GM23338 (cell line): ENCODE results near the gene ARR3. TPM values are rescaled to one million over a fixed set of nuclear protein-coding genes. Genes with fewer than 3 reads are reported as not detected.

Source experiments
- ATAC-seq: fragments of 200-7000 bp; cut with Tn5 transposase; 3 replicates; pipeline ENCODE4 v1.9.1; 2020
- DNase-seq: peaks from one replicate; pipeline ENCODE4 v3.0.0-alpha.2; 2015; ENCODE audit warnings: low spot score
- H2AFZ ChIP-seq: fragments of 200-600 bp; sonication (generic); 2 replicates; pipeline ENCODE4 v1.8.0; 2016; ENCODE audit warnings: antibody characterized with exemption, mild to moderate bottlenecking, moderate library complexity
- H3F3A ChIP-seq: fragments of 200-600 bp; sonication (generic); replicated peaks from 2 replicates; pipeline ENCODE4 v1.8.0; 2017; ENCODE audit warnings: antibody characterized with exemption, mixed run types, low read depth
- H3K27ac ChIP-seq: fragments of 200-600 bp; sonication (generic); 2 replicates; pipeline ENCODE4 v1.6.1; 2016; ENCODE audit warnings: low read depth
- H3K27me3 ChIP-seq: fragments of 200-600 bp; sonication (generic); 2 replicates; pipeline ENCODE4 v1.8.0; 2016; ENCODE audit warnings: mild to moderate bottlenecking, mixed run types, moderate library complexity; ENCODE audit not compliant: insufficient read depth
- H3K36me3 ChIP-seq: fragments of 200-600 bp; sonication (generic); 2 replicates; pipeline ENCODE4 v1.8.0; 2016; ENCODE audit warnings: mild to moderate bottlenecking; ENCODE audit not compliant: insufficient read depth
- H3K4me1 ChIP-seq: fragments of 200-600 bp; sonication (generic); 2 replicates; pipeline ENCODE4 v1.8.0; 2016; ENCODE audit warnings: mild to moderate bottlenecking, moderate library complexity; ENCODE audit not compliant: insufficient read depth
- H3K4me2 ChIP-seq: fragments of 200-600 bp; sonication (generic); 2 replicates; pipeline ENCODE4 v1.7.1; 2017; ENCODE audit warnings: mixed run types
- H3K4me3 ChIP-seq: fragments of 200-600 bp; sonication (generic); 2 replicates; pipeline ENCODE4 v1.6.1; 2016; ENCODE audit warnings: mixed run types
- H3K79me2 ChIP-seq: fragments of 200-600 bp; sonication (generic); replicated peaks from 2 replicates; pipeline ENCODE4 v1.8.0; 2017; ENCODE audit warnings: mild to moderate bottlenecking; ENCODE audit not compliant: insufficient read depth
- H3K9me2 ChIP-seq: fragments of 200-600 bp; sonication (generic); 2 replicates; pipeline ENCODE4 v1.8.0; 2017; ENCODE audit not compliant: insufficient read depth
- H4K20me1 ChIP-seq: fragments of 200-600 bp; sonication (generic); replicated peaks from 2 replicates; pipeline ENCODE4 v1.8.0; 2017; ENCODE audit warnings: mild to moderate bottlenecking; ENCODE audit not compliant: insufficient read depth
- H3K27ac Mint-ChIP-seq: 2 replicates; pipeline ENCODE4 v1.8.0; 2020; ENCODE audit warnings: inconsistent platforms, mild to moderate bottlenecking, moderate library complexity, mixed read lengths
- H3K27me3 Mint-ChIP-seq: 3 replicates; pipeline ENCODE4 v1.8.0; 2022; ENCODE audit warnings: low read depth, mild to moderate bottlenecking, moderate library complexity, mixed read lengths, inconsistent platforms; ENCODE audit not compliant: insufficient read depth, poor library complexity
- H3K36me3 Mint-ChIP-seq: 3 replicates; pipeline ENCODE4 v1.8.0; 2021; ENCODE audit warnings: low read depth, mild to moderate bottlenecking, inconsistent platforms, moderate library complexity, mixed read lengths
- H3K4me1 Mint-ChIP-seq: 3 replicates; pipeline ENCODE4 v1.8.0; 2020; ENCODE audit warnings: mild to moderate bottlenecking, inconsistent platforms, mixed read lengths
- H3K4me3 Mint-ChIP-seq: 3 replicates; pipeline ENCODE4 v1.8.0; 2021; ENCODE audit warnings: moderate library complexity, mild to moderate bottlenecking, inconsistent platforms, mixed read lengths
- H3K9me3 Mint-ChIP-seq: 3 replicates; pipeline ENCODE4 v1.8.0; 2020; ENCODE audit warnings: moderate library complexity, mild to moderate bottlenecking, inconsistent platforms, mixed read lengths
- CREB1 ChIP-seq: fragments of 250-450 bp; sonication (Bioruptor Pico); IDR thresholded peaks from 2 replicates; pipeline ENCODE4 v1.5.0; 2020; ENCODE audit warnings: low read depth, mild to moderate bottlenecking, moderate library complexity
- EZH2 ChIP-seq: fragments of 200-600 bp; sonication (generic); IDR thresholded peaks from one replicate; pipeline ENCODE4 v1.8.0; 2017; ENCODE audit warnings: antibody characterized with exemption, mild to moderate bottlenecking, low read depth; ENCODE audit not compliant: unreplicated experiment
- EZH2phosphoT487 ChIP-seq: fragments of 200-600 bp; sonication (generic); IDR thresholded peaks from one replicate; pipeline ENCODE4 v1.8.1; 2018; ENCODE audit warnings: antibody characterized with exemption; ENCODE audit not compliant: unreplicated experiment
- JUNB ChIP-seq: IDR thresholded peaks from one replicate; pipeline ENCODE4 v1.6.1; 2016; ENCODE audit warnings: antibody characterized with exemption; ENCODE audit not compliant: unreplicated experiment
- NANOG ChIP-seq: IDR thresholded peaks from 2 replicates; pipeline ENCODE4 v1.6.1; 2016; ENCODE audit warnings: antibody characterized with exemption, borderline replicate concordance
- POLR2AphosphoS5 ChIP-seq: IDR thresholded peaks from 2 replicates; pipeline ENCODE4 v1.6.1; 2016; ENCODE audit warnings: antibody characterized with exemption, low read depth
- STAT1 ChIP-seq: IDR thresholded peaks from one replicate; pipeline ENCODE4 v1.6.1; 2016; ENCODE audit warnings: antibody characterized with exemption; ENCODE audit not compliant: unreplicated experiment
- ZNF114 ChIP-seq: fragments of 250-450 bp; sonication (Bioruptor Pico); IDR thresholded peaks from 2 replicates; pipeline ENCODE4 v1.5.0; 2020; ENCODE audit warnings: mild to moderate bottlenecking, moderate library complexity
- ZNF331 ChIP-seq: fragments of 250-450 bp; sonication (Bioruptor Pico); IDR thresholded peaks from 2 replicates; pipeline ENCODE4 v1.5.0; 2020; ENCODE audit warnings: low read depth, mild to moderate bottlenecking, moderate library complexity
- polyA plus RNA-seq: library from polyadenylated mRNA; unstranded; fragments of >200 nt; fragmentation: Nextera tagmentation; extraction: Ambion mirVana; gene quantifications from 2 replicates; pipeline ENCODE4 v1.2.1, GENCODE V29; 2016
- total RNA-seq: library from RNA; depleted of rRNA; stranded (reverse); fragments of >200 nt; shearing (Covaris generic); gene quantifications from 2 replicates; pipeline ENCODE4 v1.2.3, GENCODE V29; 2014
- TF ChIP-seq, protein P1 (sequence below): IDR thresholded peaks from 2 replicates; pipeline ENCODE4 v1.6.1; 2016; ENCODE audit warnings: antibody characterized with exemption
- TF ChIP-seq, protein P2 (sequence below): IDR thresholded peaks from one replicate; pipeline ENCODE4 v1.6.1; 2018; ENCODE audit warnings: antibody characterized with exemption; ENCODE audit not compliant: unreplicated experiment
- TF ChIP-seq, protein P3 (sequence below), 2 experiments: fragments of 200-600 bp in 1 of 2; sonication (generic) in 1 of 2; conservative IDR thresholded peaks; 2 replicates each; pipeline versions ENCODE4 v1.5.1 to v1.6.1; 2016 to 2017; ENCODE audit warnings: antibody characterized with exemption in 2 of 2, low read depth in 2 of 2, mild to moderate bottlenecking in 2 of 2, moderate library complexity in 1 of 2
- TF ChIP-seq, protein P4 (sequence below): fragments of 250-450 bp; sonication (Bioruptor Pico); IDR thresholded peaks from 2 replicates; pipeline ENCODE4 v1.5.0; 2020; ENCODE audit warnings: mild to moderate bottlenecking, moderate library complexity

ARR3 gene
- total and polyA plus RNA-seq, 2 experiments from 2014 or later, result not detected

DNA sequence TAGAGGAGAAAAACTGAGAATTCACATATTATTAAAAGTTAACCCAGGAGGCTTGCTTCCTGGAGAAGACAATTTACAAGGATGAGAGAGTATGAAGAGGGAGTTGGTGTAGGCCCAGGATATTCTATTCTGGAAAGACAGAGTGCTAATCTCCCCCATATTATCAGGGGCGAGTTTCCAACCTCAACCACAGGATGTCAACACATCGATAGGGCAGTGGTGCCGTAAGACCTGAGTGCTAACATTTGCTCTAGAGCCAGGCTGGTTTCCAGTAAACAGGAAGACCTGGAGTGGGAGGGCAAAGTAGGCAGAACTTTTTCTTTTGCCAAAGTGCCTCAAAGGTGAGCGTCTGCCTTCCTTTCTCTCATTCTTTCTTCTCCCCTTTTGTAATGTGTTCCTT lies 36.5 kb upstream of the ARR3 start:
- H3K27me3 ChIP-seq, result no peaks in the 10 kb centered on the region
- TF ChIP-seq EZH2phosphoT487 (no peak), ZNF114 (CRISPR knock-in tag) (no peak), ZNF331 (CRISPR knock-in tag) (no peak), JUNB (no peak), POLR2AphosphoS5 (no peak), CREB1 (CRISPR knock-in tag) (no peak), EZH2 (no peak), NANOG (no peak), STAT1 (no peak)
- TF ChIP-seq, protein P1, sequence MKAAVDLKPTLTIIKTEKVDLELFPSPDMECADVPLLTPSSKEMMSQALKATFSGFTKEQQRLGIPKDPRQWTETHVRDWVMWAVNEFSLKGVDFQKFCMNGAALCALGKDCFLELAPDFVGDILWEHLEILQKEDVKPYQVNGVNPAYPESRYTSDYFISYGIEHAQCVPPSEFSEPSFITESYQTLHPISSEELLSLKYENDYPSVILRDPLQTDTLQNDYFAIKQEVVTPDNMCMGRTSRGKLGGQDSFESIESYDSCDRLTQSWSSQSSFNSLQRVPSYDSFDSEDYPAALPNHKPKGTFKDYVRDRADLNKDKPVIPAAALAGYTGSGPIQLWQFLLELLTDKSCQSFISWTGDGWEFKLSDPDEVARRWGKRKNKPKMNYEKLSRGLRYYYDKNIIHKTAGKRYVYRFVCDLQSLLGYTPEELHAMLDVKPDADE, result no peak
- TF ChIP-seq, protein P2, sequence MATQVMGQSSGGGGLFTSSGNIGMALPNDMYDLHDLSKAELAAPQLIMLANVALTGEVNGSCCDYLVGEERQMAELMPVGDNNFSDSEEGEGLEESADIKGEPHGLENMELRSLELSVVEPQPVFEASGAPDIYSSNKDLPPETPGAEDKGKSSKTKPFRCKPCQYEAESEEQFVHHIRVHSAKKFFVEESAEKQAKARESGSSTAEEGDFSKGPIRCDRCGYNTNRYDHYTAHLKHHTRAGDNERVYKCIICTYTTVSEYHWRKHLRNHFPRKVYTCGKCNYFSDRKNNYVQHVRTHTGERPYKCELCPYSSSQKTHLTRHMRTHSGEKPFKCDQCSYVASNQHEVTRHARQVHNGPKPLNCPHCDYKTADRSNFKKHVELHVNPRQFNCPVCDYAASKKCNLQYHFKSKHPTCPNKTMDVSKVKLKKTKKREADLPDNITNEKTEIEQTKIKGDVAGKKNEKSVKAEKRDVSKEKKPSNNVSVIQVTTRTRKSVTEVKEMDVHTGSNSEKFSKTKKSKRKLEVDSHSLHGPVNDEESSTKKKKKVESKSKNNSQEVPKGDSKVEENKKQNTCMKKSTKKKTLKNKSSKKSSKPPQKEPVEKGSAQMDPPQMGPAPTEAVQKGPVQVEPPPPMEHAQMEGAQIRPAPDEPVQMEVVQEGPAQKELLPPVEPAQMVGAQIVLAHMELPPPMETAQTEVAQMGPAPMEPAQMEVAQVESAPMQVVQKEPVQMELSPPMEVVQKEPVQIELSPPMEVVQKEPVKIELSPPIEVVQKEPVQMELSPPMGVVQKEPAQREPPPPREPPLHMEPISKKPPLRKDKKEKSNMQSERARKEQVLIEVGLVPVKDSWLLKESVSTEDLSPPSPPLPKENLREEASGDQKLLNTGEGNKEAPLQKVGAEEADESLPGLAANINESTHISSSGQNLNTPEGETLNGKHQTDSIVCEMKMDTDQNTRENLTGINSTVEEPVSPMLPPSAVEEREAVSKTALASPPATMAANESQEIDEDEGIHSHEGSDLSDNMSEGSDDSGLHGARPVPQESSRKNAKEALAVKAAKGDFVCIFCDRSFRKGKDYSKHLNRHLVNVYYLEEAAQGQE, result no peak
- TF ChIP-seq, protein P3, sequence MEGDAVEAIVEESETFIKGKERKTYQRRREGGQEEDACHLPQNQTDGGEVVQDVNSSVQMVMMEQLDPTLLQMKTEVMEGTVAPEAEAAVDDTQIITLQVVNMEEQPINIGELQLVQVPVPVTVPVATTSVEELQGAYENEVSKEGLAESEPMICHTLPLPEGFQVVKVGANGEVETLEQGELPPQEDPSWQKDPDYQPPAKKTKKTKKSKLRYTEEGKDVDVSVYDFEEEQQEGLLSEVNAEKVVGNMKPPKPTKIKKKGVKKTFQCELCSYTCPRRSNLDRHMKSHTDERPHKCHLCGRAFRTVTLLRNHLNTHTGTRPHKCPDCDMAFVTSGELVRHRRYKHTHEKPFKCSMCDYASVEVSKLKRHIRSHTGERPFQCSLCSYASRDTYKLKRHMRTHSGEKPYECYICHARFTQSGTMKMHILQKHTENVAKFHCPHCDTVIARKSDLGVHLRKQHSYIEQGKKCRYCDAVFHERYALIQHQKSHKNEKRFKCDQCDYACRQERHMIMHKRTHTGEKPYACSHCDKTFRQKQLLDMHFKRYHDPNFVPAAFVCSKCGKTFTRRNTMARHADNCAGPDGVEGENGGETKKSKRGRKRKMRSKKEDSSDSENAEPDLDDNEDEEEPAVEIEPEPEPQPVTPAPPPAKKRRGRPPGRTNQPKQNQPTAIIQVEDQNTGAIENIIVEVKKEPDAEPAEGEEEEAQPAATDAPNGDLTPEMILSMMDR (conservative IDR thresholded peaks at IDR 0.05; ENCODE audit: low read depth in 2 of 2), result no peak
- TF ChIP-seq, protein P4, sequence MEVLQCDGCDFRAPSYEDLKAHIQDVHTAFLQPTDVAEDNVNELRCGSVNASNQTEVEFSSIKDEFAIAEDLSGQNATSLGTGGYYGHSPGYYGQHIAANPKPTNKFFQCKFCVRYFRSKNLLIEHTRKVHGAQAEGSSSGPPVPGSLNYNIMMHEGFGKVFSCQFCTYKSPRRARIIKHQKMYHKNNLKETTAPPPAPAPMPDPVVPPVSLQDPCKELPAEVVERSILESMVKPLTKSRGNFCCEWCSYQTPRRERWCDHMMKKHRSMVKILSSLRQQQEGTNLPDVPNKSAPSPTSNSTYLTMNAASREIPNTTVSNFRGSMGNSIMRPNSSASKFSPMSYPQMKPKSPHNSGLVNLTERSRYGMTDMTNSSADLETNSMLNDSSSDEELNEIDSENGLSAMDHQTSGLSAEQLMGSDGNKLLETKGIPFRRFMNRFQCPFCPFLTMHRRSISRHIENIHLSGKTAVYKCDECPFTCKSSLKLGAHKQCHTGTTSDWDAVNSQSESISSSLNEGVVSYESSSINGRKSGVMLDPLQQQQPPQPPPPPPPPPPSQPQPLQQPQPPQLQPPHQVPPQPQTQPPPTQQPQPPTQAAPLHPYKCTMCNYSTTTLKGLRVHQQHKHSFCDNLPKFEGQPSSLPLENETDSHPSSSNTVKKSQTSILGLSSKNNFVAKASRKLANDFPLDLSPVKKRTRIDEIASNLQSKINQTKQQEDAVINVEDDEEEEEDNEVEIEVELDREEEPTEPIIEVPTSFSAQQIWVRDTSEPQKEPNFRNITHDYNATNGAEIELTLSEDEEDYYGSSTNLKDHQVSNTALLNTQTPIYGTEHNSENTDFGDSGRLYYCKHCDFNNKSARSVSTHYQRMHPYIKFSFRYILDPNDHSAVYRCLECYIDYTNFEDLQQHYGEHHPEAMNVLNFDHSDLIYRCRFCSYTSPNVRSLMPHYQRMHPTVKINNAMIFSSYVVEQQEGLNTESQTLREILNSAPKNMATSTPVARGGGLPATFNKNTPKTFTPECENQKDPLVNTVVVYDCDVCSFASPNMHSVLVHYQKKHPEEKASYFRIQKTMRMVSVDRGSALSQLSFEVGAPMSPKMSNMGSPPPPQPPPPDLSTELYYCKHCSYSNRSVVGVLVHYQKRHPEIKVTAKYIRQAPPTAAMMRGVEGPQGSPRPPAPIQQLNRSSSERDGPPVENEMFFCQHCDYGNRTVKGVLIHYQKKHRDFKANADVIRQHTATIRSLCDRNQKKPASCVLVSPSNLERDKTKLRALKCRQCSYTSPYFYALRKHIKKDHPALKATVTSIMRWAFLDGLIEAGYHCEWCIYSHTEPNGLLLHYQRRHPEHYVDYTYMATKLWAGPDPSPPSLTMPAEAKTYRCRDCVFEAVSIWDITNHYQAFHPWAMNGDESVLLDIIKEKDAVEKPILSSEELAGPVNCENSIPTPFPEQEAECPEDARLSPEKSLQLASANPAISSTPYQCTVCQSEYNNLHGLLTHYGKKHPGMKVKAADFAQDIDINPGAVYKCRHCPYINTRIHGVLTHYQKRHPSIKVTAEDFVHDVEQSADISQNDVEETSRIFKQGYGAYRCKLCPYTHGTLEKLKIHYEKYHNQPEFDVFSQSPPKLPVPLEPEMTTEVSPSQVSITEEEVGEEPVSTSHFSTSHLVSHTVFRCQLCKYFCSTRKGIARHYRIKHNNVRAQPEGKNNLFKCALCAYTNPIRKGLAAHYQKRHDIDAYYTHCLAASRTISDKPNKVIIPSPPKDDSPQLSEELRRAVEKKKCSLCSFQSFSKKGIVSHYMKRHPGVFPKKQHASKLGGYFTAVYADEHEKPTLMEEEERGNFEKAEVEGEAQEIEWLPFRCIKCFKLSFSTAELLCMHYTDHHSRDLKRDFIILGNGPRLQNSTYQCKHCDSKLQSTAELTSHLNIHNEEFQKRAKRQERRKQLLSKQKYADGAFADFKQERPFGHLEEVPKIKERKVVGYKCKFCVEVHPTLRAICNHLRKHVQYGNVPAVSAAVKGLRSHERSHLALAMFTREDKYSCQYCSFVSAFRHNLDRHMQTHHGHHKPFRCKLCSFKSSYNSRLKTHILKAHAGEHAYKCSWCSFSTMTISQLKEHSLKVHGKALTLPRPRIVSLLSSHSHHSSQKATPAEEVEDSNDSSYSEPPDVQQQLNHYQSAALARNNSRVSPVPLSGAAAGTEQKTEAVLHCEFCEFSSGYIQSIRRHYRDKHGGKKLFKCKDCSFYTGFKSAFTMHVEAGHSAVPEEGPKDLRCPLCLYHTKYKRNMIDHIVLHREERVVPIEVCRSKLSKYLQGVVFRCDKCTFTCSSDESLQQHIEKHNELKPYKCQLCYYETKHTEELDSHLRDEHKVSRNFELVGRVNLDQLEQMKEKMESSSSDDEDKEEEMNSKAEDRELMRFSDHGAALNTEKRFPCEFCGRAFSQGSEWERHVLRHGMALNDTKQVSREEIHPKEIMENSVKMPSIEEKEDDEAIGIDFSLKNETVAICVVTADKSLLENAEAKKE (CRISPR knock-in tag), result no peak
- no peaks in the 10 kb centered on the region for H3F3A ChIP-seq
- H3K27ac ChIP-seq, result no peak overlapping the region
- H2AFZ ChIP-seq, result no peak overlapping the region
- Mint-ChIP-seq H3K36me3 (no peaks in the 10 kb centered on the region), H3K4me1 (no peaks in the 10 kb centered on the region; the same call in 2 of the 3 replicates), H3K27me3 (peaks cover 4% of the 10 kb centered on the region), H3K27ac (no peak overlapping the region), H3K4me3 (no peak overlapping the region), H3K9me3 (no peaks in the 10 kb centered on the region)
- no peaks in the 10 kb centered on the region for H3K4me1 ChIP-seq
- no peaks in the 10 kb centered on the region for H3K36me3 ChIP-seq
- ATAC-seq, result no peak
- no peak overlapping the region for H3K4me3 ChIP-seq
- no peaks in the 10 kb centered on the region for H3K79me2 ChIP-seq
- no peak for DNase-seq
- H3K9me2 ChIP-seq, result no peaks in the 10 kb centered on the region
- no peaks in the 10 kb centered on the region for H4K20me1 ChIP-seq
- no peak overlapping the region for H3K4me2 ChIP-seq
